Measurements from ENCODE around the gene TMEM109.

DNA sequence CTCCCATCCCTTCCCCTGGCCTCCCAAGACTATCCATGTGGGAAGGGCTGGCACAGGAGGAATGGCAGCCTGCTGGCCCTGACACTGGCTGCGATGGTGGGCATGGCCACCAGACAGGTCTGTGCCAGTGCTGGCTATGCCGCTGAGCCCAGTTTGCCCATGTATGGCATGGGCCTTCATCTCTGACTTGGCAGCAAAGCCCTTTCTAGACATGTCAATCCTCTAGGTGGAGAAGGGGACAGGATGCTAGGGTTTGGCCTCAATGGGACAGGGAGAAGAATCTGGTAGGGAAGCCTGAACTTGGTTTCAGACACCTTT is 37.8 kb upstream of the TMEM109 start:
- TF ChIP-seq, protein P1, sequence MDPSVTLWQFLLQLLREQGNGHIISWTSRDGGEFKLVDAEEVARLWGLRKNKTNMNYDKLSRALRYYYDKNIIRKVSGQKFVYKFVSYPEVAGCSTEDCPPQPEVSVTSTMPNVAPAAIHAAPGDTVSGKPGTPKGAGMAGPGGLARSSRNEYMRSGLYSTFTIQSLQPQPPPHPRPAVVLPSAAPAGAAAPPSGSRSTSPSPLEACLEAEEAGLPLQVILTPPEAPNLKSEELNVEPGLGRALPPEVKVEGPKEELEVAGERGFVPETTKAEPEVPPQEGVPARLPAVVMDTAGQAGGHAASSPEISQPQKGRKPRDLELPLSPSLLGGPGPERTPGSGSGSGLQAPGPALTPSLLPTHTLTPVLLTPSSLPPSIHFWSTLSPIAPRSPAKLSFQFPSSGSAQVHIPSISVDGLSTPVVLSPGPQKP (CRISPR knock-in tag; IDR thresholded peaks at IDR 0.05): no peak
- no peak for TF ChIP-seq SRSF9 (IDR thresholded peaks at IDR 0.05; ENCODE audit: borderline replicate concordance, low read depth, low read length)

Measured in K562 (cell line).